HAP-1 (cell line): ENCODE results near the gene COTL1.
A peak's percentile ranks its signal among the peaks of the same experiment; 100 is the strongest.
"Not testable (repeated sequence)": the region's sequence is repeated elsewhere in the genome, so short reads cannot be mapped to it uniquely, and the experiment has no call there.

Experiments used
- DNase-seq, 2 experiments: peaks; one replicate each; pipeline ENCODE4 v3.0.0-alpha.2; 2016 to 2020; ENCODE audit warnings: low spot score in 2 of 2
- H3K27me3 ChIP-seq: fragments of 250-450 bp; sonication (Bioruptor Pico); 2 replicates; pipeline ENCODE4 v1.5.1; 2020; ENCODE audit warnings: low read depth, mild to moderate bottlenecking, moderate library complexity
- H3K36me3 ChIP-seq: fragments of 250-450 bp; sonication (Bioruptor Pico); replicated peaks from 2 replicates; pipeline ENCODE4 v1.5.1; 2020; ENCODE audit warnings: mild to moderate bottlenecking
- H3K4me1 ChIP-seq: fragments of 250-450 bp; sonication (Bioruptor Pico); 2 replicates; pipeline ENCODE4 v1.5.1; 2020; ENCODE audit warnings: mild to moderate bottlenecking
- H3K4me3 ChIP-seq: fragments of 250-450 bp; sonication (Bioruptor Pico); 2 replicates; pipeline ENCODE4 v1.5.1; 2020; ENCODE audit warnings: mild to moderate bottlenecking, moderate library complexity
- H3K9me3 ChIP-seq: fragments of 250-450 bp; sonication (Bioruptor Pico); 2 replicates; pipeline ENCODE4 v1.5.1; 2020; ENCODE audit warnings: mild to moderate bottlenecking, moderate library complexity
- in situ Hi-C: fragments of 300-500 bp; cut with MboI; formaldehyde crosslinking; loops from 3 replicates; pipeline ENCODE4 v1.14.3; 2020; ENCODE audit warnings: low sequenced_read_pairs, inconsistent platforms, mixed read lengths

COTL1 gene

GRCh38 chr16:84632862-84633261 lies 15.0 kb upstream of the COTL1 start:
- H3K4me3 ChIP-seq, in situ Hi-C loops, H3K4me1 ChIP-seq, H3K9me3 ChIP-seq, H3K36me3 ChIP-seq, H3K27me3 ChIP-seq, DNase-seq: not testable (repeated sequence)

GRCh38 chr16:84631886-84632285 lies 14.0 kb upstream of the COTL1 start:
- DNase-seq: no peak
- no peaks in the 10 kb centered on the region for H3K4me1 ChIP-seq

GRCh38 chr16:84631153-84631466 lies 13.2 kb upstream of the COTL1 start:
- Histone ChIP-seq H3K27me3 (no peaks in the 10 kb centered on the region), H3K4me3 (no peak overlapping the region), H3K9me3 (no peaks in the 10 kb centered on the region), H3K4me1 (no peaks in the 10 kb centered on the region), H3K36me3 (no peaks in the 10 kb centered on the region)
- in situ Hi-C loops: no loop called here
- no peak for DNase-seq

More at GRCh38 chr16:84631886-84632285, 14.0 kb upstream of the COTL1 start:
- no peaks in the 10 kb centered on the region for H3K27me3 ChIP-seq
- H3K9me3 ChIP-seq: no peaks in the 10 kb centered on the region
- H3K36me3 ChIP-seq: no peaks in the 10 kb centered on the region
- in situ Hi-C loops: no loop called here
- no peak overlapping the region for H3K4me3 ChIP-seq

GRCh38 chr16:84630446-84631152 lies 12.7 kb upstream of the COTL1 start:
- H3K4me3 ChIP-seq: no peak overlapping the region
- no peaks in the 10 kb centered on the region for H3K36me3 ChIP-seq
- in situ Hi-C loops: no loop called here

GRCh38 chr16:84630009-84630408 lies 12.1 kb upstream of the COTL1 start:
- no peaks in the 10 kb centered on the region for H3K27me3 ChIP-seq
- in situ Hi-C loops: no loop called here
- H3K4me3 ChIP-seq: no peak overlapping the region
- no peaks in the 10 kb centered on the region for H3K36me3 ChIP-seq
- no peaks in the 10 kb centered on the region for H3K9me3 ChIP-seq
- no peak for DNase-seq
- H3K4me1 ChIP-seq: peaks cover 11% of the 10 kb centered on the region

More at GRCh38 chr16:84630446-84631152, 12.7 kb upstream of the COTL1 start:
- Histone ChIP-seq H3K4me1 (peaks cover 5% of the 10 kb centered on the region), H3K27me3 (no peaks in the 10 kb centered on the region), H3K9me3 (no peaks in the 10 kb centered on the region)
- DNase-seq: no peak

- in situ Hi-C loops: no loop called here
Observed at GRCh38 chr16:84629580-84629979, 11.7 kb upstream of the COTL1 start.

GRCh38 chr16:84628226-84628731 lies 10.4 kb upstream of the COTL1 start:
- Histone ChIP-seq H3K27me3 (no peaks in the 10 kb centered on the region), H3K4me1 (peaks cover 13% of the 10 kb centered on the region), H3K36me3 (no peaks in the 10 kb centered on the region), H3K9me3 (no peaks in the 10 kb centered on the region), H3K4me3 (no peak overlapping the region)
- no peak for DNase-seq
- in situ Hi-C loops: no loop called here

More at GRCh38 chr16:84629580-84629979, 11.7 kb upstream of the COTL1 start:
- Histone ChIP-seq H3K4me3 (no peak overlapping the region), H3K4me1 (peaks cover 13% of the 10 kb centered on the region), H3K9me3 (no peaks in the 10 kb centered on the region), H3K27me3 (no peaks in the 10 kb centered on the region), H3K36me3 (no peaks in the 10 kb centered on the region)
- DNase-seq: no peak

GRCh38 chr16:84625556-84625955 lies 7.7 kb upstream of the COTL1 start:
- in situ Hi-C loops: no loop called here
- peaks cover 17% of the 10 kb centered on the region for H3K4me1 ChIP-seq
- no peaks in the 10 kb centered on the region for H3K9me3 ChIP-seq
- H3K27me3 ChIP-seq: no peaks in the 10 kb centered on the region
- no peaks in the 10 kb centered on the region for H3K36me3 ChIP-seq
- DNase-seq: no peak
- H3K4me3 ChIP-seq: no peak overlapping the region

GRCh38 chr16:84620913-84621312 lies 3.0 kb upstream of the COTL1 start:
- H3K9me3 ChIP-seq, H3K36me3 ChIP-seq, DNase-seq, H3K27me3 ChIP-seq, H3K4me3 ChIP-seq: not testable (repeated sequence)
- in situ Hi-C loops: loop anchor here (5.0 kb wide), 2 partner anchors 106 to 109 kb away; no protein-coding TSS in a partner anchor
- peaks cover 22% of the 10 kb centered on the region for H3K4me1 ChIP-seq

GRCh38 chr16:84618581-84619460 lies 943 bp upstream of the COTL1 start:
- no peak overlapping the region for H3K4me3 ChIP-seq

GRCh38 chr16:84617041-84617790 lies 662 bp downstream of the COTL1 start:
- H3K4me1 ChIP-seq: peaks cover 7% of the 10 kb centered on the region
- in situ Hi-C loops: no loop called here

More at GRCh38 chr16:84618581-84619460, 943 bp upstream of the COTL1 start:
- in situ Hi-C loops: no loop called here
- DNase-seq: peak in 1 of 2 experiments; percentile 37
- Histone ChIP-seq H3K4me1 (peaks cover 10% of the 10 kb centered on the region), H3K36me3 (no peaks in the 10 kb centered on the region), H3K9me3 (no peaks in the 10 kb centered on the region), H3K27me3 (no peaks in the 10 kb centered on the region)

GRCh38 chr16:84616515-84616914 lies 1.4 kb downstream of the COTL1 start:
- in situ Hi-C loops: no loop called here
- Histone ChIP-seq H3K27me3 (no peaks in the 10 kb centered on the region), H3K9me3 (no peaks in the 10 kb centered on the region), H3K4me3 (peak overlapping the region; percentile 68), H3K36me3 (no peaks in the 10 kb centered on the region), H3K4me1 (peaks cover 7% of the 10 kb centered on the region)
- DNase-seq: peak in 1 of 2 experiments; percentile 40

More at GRCh38 chr16:84617041-84617790, 662 bp downstream of the COTL1 start:
- peak in 1 of 2 experiments; percentile 41 for DNase-seq
- Histone ChIP-seq H3K36me3 (no peaks in the 10 kb centered on the region), H3K27me3 (no peaks in the 10 kb centered on the region), H3K4me3 (peak overlapping the region; percentile 68), H3K9me3 (no peaks in the 10 kb centered on the region)

GRCh38 chr16:84614968-84615813 lies 2.7 kb downstream of the COTL1 start:
- in situ Hi-C loops: no loop called here
- no peak for DNase-seq
- Histone ChIP-seq H3K36me3 (no peaks in the 10 kb centered on the region), H3K9me3 (no peaks in the 10 kb centered on the region), H3K4me3 (no peak overlapping the region), H3K4me1 (peaks cover 7% of the 10 kb centered on the region), H3K27me3 (no peaks in the 10 kb centered on the region)
